Fibroblast of mammary gland (primary cell): ENCODE data around the gene DEF6.

ENCODE experiments used
- DNase-seq: peaks from one replicate; pipeline ENCODE4 v3.0.0-alpha.2; 2010; ENCODE audit warnings: low read depth
- H3K4me3 ChIP-seq: 2 replicates; pipeline ENCODE4 v1.5.1; 2011; ENCODE audit warnings: low read depth, mild to moderate bottlenecking, low read length, moderate library complexity; ENCODE audit not compliant: control insufficient read depth
- CTCF ChIP-seq: conservative IDR thresholded peaks from 2 replicates; pipeline ENCODE4 v1.5.1; 2011; ENCODE audit warnings: low read depth, low read length, inconsistent platforms; ENCODE audit not compliant: control insufficient read depth, insufficient read depth

DEF6 gene

GRCh38 chr6:35359346-35359743 is 61.7 kb downstream of the DEF6 start:
- no peak for TF ChIP-seq CTCF
- DNase-seq, result no peak

GRCh38 chr6:35359744-35360348 is 62.2 kb downstream of the DEF6 start:
- H3K4me3 ChIP-seq, result no peak overlapping the region
- peak; percentile 88 for DNase-seq
- no peak for TF ChIP-seq CTCF

More at GRCh38 chr6:35359346-35359743, 61.7 kb downstream of the DEF6 start:
- no peak overlapping the region for H3K4me3 ChIP-seq

- no peak for TF ChIP-seq CTCF
- DNase-seq, result no peak
- no peak overlapping the region for H3K4me3 ChIP-seq
These were observed 62.9 kb downstream of the DEF6 start for GRCh38 chr6:35360349-35361138.

GRCh38 chr6:35362200-35362599 is 64.6 kb downstream of the DEF6 start:
- no peak for DNase-seq
- H3K4me3 ChIP-seq, result no peak overlapping the region
- TF ChIP-seq CTCF, result no peak

- H3K4me3 ChIP-seq, result no peak overlapping the region
- TF ChIP-seq CTCF, result no peak
- DNase-seq, result peak; percentile 82
These were observed 65.7 kb downstream of the DEF6 start for GRCh38 chr6:35363293-35363750.

GRCh38 chr6:35365594-35366203 is 68.1 kb downstream of the DEF6 start:
- no peak for TF ChIP-seq CTCF

More at GRCh38 chr6:35365594-35366203, 68.1 kb downstream of the DEF6 start:
- DNase-seq, result no peak
- no peak overlapping the region for H3K4me3 ChIP-seq
